HG03460 (cell line): ENCODE data around the gene CCDC175.

Source experiments
- ATAC-seq: cut with Tn5 transposase; IDR thresholded peaks from one replicate; pipeline ENCODE4 v1.9.1; 2021; ENCODE audit not compliant: unreplicated experiment

The CCDC175 gene

DNA sequence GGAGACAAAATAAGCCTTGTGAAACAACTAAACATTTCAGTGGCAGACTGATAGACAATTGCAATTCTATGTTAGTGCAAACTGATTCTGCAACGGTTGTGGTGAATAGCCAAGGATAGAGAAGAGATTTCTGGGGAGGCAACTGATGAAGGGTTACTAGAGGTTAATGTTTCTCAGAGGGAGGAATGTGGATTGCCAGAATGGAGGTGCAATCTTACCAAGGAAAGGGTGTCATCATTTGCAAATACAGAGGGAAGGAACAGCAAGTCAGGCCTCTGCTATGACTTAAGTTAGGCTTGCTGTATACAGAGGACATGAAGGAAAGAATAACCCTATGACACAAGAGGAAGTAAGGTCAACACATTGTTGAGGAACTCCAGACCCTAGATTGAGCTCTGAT lies 35.8 kb downstream of the CCDC175 start:
- no peak for ATAC-seq

DNA sequence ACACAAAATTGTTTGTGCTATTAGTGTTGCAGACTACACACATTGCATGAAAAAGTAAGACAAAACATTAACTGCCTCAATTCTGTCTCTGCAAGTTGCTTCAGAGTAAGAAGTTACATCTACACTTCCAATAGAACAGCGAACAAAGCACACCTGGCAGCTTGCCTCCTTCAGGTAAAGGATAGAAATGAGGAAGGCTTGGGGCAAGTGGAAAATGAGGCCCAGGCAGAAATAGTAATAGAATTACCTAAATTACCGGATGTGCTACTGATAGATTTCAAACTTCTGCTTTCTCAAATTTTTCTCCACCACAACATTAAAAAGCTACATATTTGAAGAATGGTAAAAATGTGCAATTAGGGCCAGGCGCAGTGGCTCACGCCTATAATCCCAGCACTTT lies 37.7 kb downstream of the CCDC175 start:
- ATAC-seq, result no peak

DNA sequence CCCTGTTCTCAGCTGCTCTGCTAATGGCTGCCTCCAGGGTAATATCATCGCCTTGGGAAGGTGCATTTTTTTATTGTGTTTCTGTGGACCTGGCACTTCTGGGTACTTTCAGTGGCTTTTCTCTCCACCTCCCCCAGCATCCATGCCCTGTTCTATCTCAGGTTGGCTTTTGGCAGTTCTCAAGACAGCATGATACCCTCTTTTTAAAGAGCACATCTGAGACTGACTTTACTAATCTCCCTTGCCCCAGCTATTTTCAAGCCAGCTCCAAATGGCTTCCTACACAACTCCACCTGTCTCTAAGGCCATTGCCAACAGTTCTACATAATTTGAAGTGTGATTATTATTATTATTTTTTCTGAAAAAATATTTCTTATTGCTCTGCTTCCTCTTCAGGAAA lies 39.1 kb downstream of the CCDC175 start:
- ATAC-seq, result no peak

DNA sequence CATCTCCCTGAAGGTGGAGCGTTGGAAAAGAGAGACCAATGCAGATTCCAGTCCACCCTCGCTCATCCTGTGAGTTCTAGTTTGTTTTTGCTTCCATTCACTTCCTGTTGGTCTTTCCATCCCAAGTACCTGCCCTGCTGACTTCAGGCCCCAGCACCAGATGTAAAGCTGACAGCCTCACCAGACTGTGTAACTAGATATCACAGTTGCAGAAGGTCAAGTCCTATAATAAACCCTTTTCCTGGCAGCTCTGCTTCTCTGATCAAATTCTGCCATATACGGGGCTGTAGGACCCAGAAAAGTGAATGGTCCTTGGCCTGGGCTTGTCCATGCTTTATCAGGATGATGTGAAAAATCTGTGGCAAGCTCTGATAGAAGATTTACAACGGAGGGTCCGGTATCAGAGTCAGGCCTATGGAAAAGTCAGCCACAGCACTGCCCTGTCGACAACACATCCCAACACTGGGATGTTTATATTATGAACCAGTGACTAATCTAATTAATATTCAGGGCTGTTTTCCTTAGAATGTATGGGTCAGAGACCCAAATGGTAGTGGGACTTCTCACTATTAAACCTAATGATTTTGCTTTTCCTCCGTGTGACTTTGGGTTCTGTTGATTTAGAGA lies 42.1 kb downstream of the CCDC175 start:
- ATAC-seq, result no peak

DNA sequence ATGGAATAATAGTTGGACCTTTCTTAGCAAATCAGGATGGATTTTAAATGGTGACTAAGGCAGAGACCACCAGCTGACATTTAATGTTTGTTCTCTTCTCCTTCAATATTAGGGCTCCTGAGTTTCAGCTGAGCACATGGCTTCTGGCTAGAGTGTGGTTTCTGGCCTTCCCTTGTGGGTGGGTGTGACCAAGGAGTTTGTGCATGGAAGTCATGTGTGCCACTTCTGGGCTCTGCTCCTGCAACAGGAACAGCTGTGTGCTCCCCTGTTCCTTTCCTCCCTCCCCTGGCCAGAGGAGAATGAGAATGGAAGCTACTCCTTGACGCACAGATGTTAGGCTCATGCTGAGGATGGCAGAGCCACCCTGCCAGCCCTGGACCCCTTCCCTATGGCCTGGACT lies 44.2 kb downstream of the CCDC175 start:
- ATAC-seq, result no peak

DNA sequence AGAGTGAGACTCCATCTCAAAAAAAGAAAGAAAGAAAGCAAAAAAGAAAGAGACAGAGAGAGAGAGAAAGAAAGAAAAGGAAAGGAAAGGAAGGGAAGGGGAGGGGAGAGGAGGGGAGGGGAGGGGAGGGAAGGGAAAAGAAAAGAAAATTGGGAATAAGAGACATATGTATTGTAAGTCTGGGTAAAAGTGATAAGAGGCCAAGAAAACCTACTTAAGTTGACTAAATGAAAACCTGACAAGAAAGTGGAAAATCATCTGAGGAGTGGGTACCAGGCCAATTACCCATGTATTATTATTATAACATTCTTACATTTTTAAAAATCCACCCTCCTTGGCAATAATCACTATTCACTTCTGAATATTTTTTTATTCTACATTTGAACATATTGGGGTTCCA lies 46.3 kb downstream of the CCDC175 start:
- ATAC-seq, result no peak

DNA sequence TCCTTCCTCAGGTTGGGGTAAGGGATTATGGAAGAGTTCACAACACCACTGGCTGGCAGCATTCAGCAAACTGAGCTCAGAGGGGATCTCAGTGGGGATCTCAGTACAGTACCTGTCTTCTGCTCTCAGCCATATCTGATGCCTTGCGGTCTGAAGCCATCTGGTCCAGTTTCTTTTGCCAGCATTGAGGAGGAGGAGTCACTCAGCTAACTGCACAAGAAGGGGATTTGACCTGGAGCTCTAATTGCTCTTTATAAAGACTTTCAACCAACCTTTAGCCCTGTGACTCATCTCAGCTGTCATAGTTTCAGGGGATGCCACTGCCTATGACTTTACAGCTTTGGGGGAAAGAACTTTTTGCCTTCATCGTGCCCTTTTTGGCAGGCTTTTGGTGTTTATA lies 47.4 kb downstream of the CCDC175 start:
- no peak for ATAC-seq

DNA sequence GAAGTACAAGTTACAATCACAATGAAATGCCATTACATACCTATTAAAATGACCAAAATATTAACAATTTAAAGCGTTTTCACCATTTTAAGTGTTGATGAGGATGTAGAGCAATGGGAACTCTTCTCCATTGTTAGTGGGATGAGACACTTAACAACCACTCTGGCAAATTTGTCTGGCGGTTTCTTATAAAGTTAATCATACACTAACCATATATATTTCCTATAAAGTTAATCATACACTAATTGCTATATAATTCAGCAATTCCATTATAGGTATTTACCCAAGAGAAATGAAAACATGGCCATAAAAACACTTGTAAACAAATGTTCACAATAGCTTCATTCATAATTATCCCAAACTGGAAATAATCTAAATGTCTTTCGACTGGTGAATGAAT lies 56.4 kb downstream of the CCDC175 start:
- ATAC-seq, result no peak

DNA sequence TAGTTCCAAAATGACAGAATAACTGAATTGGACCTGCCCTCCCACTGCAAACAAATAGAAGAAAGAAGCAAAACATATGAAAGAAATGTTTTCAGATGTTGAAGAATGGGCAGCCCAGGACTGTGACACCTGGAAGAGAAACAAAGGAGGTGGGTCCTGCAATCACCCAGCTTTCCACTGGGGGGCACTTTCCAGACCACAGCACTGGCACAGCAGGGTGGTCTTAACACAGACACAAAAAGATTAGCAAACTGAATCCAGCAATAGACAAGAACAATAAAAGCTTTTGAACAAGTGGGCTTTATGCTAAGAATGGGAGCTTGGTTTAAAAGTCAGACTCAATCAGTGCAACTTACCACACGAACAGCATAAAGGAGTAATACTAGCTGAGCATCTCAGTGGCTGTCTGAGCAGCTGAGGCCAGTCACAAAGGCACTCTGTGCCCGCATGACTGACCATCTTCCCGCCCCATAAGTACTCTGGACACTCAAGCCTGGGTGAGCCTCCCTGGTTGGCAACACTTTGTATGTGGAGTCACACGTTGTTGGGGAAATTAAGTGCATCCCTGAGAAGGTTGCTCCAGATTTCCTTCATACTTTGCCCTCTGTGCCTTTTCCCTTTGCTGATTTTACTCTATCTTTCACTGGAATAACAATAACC lies 64.6 kb downstream of the CCDC175 start:
- ATAC-seq, result no peak

DNA sequence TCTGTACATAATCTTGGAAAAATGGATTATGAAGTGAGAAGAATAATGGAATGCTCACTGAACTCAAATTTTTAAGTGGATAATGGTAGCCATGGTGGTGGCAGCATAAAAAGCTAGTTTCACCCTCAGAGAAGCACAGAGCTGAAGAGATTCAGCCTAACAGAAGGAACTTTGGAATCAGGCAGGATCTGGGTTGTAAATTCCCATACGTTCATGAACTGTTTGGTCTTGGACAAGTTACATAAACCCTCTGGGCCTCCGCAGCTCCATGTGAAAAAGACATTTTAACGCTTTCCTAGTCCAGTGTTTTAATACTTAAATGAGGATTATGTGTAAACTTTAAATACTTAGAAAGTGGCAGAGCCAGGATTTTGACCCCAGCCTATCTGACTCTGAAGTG lies 65.6 kb downstream of the CCDC175 start:
- no peak for ATAC-seq

DNA sequence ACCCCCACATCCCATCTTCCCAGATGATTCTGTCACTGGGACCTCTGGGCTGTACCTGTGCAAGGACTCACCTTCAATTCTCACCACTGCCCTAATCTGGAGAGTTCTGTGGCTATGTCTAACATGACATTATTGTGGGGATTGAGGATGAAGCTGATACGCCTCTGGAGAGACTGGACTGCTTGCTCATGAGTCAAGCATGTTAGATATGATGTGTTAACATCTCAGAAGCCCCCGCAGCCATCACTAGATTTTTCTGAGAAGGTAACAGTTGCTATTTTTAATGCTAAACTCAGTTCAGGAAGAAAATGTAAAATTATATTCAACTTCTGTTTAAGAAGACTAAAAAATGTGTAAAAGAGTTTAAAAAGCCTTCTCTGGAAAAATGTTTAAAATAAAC lies 66.6 kb downstream of the CCDC175 start:
- no peak for ATAC-seq

DNA sequence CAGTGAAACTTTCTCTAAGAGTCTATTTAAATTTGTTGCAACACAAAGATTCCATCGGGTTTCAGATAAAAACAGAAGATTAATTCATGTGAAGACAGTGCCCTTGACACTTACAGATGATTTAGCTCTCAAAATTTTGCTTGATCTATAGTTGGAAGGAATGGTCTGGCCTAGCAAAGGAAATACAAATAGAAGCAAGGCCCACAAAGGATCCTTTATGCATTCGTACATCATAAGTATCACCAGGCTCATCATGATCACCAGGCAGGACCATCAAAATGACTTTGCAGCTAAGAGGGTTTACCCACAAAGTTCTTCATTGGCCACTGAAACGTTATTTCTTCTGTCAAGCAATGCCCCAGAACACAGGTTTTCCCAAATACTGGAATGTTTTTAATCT lies 67.5 kb downstream of the CCDC175 start:
- ATAC-seq, result no peak

DNA sequence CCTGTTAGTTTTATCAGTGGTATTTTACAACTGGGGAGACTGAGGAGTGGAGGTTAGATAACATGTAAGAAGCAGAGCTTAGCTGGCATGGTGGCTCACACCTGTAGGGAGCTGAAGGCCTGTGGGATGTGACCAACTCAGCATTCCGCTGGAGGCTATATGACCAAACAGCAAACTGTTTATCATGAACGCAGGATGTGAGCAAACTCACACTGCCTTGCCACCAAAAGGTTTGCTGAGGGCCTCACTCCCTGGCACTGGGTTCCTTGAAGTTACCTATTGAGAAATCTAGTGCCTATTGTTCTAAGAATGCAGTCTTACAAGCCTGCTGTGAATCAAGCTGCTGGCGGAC lies 68.9 kb downstream of the CCDC175 start:
- ATAC-seq, result no peak

DNA sequence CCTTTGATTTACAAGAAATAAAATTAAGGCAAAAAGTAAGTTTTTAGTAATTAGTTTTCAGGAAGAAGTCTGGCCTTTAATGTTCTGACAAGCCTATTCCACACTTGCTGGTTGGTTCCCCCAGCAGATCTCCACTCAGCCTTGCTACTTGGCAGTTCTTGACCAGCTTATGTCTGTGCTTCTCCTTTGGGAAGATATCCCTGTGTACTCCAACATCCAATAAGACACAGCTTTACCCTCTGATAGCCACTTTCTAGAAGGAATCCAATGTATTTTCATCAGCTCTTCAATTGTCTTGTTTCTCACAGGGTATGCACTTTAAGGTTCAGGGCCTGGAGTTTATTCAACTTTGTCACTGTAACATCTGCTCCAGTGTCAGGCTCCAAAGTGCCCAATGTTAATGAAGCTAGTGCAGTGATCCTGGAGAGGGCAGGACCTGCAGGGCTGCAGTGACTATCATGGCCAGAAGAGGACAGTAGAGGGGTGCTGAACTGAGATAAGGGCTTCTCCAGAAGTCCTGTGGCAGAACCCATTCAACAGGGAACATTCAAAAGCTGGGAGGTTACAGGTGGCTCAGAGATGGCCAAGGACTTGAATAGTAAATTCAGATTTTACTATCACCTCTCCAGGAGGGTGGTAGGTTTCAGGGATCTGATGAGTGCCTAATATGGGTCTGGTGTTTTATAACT lies 69.4 kb downstream of the CCDC175 start:
- peak; percentile 74 for ATAC-seq

DNA sequence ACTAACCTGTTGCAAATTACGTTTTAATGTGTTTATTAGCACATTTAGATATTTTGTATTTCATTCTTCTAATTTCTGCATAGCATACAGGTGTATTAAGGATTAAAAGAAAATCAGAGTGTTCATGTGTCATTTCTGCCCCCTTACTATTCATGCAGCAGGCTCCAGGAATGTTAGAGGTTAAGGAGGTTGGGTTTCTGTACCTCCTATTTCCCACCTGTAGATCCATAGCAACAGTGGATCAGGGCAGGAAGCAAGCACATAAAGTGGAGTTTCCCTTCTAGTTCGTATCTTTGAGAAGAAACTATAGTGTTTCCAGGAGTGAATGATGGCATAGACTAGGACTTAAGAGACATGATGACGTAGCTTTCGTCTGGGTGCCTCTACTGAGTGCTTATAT lies 73.4 kb downstream of the CCDC175 start:
- no peak for ATAC-seq

DNA sequence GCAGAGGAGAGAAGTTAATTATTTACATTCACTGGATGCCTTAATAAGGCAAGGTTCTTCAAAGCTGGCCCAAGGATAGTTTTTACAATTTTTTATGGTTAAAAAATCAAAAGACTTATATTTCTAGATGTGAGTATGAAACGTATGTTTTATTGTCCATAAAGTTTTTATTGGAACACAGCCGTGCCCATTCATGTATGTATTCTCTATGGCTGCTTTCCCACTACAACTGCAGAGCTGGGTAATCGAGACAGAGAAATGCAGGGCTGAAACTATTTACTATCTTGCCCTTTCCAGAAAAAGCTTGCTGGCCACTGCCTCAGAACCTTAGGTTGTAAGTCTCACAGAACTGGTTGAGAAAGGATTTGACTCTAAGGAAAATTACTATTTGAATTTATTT lies 75.9 kb downstream of the CCDC175 start:
- no peak for ATAC-seq

DNA sequence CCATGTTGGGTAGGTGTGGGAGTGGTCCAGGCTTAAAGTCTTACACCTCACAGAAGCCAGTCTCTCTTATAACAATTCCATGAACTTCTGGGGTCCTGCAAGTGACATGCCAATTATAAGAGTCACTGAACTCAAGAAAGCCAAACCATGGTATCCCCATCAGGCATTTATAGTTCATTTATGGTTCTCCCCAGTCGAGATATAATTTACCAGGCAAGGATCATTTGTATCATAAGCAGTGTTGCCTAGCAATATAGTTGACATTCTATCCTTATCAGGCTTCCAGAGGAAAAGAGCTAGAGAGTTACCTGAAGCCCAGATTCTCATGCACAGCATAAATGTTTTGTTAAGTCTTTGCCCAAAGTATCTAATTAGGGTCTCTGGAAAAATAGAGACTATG lies 84.2 kb downstream of the CCDC175 start:
- no peak for ATAC-seq

DNA sequence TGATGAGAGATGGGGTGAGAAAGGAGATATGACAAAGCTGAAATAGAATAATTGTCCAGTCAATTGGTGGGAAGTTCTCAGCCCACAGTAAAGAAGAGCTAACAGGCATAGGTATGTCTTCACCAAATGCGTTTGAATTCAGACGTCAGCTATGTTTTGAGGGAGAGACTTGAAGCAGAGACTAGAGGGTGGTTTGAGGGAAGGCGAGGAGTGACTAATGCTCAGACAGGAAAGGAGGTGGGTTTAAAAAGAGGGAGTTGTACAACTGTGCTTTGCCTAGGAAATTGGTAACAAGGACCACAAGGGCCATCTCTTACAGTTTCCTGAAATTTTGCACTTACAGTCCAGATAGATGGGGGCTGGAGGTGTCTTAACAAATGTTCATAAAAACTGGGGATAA lies 85.9 kb downstream of the CCDC175 start:
- no peak for ATAC-seq

DNA sequence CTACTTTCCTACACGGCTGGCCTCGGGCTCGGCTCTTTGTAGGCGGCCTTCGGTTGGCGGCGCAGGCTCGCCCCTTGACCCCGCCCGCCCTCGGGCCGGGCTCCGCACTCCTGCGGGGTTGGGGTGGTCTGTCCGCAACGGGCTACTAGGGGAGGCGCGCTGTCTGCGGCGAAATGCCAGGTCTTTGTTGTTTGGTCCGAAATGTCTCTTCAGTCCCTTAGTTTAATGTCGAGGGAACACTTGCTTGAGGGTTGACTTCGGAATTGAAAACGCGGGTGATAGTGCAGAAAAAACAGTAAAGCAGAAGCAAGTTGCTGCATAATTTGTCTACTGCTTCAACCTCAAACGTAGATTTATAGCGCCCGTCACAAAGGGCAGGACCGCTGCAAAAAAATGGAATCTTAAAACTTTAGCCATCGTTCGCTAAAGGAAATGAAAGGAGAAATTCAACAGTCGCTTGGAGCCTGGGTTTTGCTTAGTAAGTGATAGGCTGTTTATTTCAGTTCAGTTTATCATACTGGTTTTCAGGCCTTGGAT lies 91.9 kb downstream of the CCDC175 start:
- peak; percentile 37 for ATAC-seq

DNA sequence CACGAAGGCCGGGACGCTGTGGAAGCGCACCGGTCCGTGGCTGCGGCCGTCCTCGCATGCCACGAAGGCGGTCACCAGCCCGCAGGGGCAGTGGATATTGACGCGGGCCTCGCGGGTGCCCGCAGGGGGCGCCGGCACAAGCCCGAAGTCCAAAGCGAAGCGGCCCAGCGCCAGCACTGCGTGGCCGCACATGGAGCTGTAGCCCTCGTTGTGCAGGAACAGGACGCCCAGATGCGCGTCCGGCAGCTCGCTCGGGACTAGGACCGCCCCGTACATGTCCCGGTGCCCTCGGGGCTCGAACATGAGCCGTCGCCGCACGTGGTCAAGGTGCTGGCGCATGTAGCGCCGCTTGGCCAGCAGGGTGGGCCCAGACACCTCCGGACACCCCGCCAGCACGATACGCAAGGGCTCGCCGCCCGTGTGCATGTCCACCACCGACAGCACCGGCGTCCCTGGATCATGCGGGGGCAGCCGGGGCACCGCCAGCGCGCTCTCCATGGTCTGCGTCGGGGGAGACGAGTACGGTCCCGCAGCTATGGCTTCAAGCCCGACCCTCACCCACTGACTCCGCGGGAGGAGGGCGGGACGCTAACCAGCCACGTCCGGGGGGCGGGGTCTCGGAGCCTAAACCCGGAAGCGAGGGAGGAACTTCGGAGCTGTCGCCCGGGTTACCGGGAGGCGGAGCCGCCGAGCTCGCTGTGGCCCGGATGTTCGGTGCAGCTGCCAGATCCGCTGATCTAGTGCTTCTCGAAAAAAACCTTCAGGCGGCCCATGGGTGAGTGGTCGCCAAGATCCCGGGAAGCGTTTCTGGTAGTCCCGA lies 92.6 kb downstream of the CCDC175 start, which contains the start of the genes JKAMP and L3HYPDH:
JKAMP (plus strand) TSS at position 699 of the 820 bp plus-strand sequence; CDS start at position 772, 73 bp downstream.
L3HYPDH (minus strand) TSS at position 590 of the 820 bp plus-strand sequence; CDS start at position 498, 92 bp downstream.
- peak; percentile 87 for ATAC-seq

DNA sequence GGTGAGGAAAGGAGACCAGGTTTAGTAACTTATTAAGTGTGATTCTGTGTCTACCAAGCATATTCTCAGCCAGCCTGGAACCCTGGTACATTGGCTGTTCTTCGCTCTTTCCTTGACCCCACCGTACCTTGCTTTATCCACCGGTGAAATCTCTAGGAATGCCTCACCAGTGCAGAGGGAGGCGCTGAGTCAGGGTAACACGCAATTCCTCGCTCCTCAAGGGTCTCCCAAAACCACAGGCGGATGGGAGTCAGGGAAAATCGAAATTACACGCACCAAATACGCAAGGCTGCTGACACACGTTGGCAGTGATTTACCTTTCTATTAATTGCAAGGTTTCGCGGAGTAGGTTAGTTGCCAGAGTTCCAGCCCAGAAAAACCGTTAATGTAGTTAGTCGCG lies 93.2 kb downstream of the CCDC175 start:
- ATAC-seq, result no peak
